GM18505 (cell line): ENCODE measurements around the gene ZNF443.
"Not testable (repeated sequence)": the region's sequence is repeated elsewhere in the genome, so short reads cannot be mapped to it uniquely, and the experiment has no call there.

ENCODE experiments used
- ATAC-seq: cut with Tn5 transposase; IDR thresholded peaks from one replicate; pipeline ENCODE4 v1.9.1; 2021; ENCODE audit not compliant: unreplicated experiment
- POLR2A ChIP-seq: IDR thresholded peaks from 4 replicates; pipeline ENCODE4 v1.6.1; 2011; ENCODE audit warnings: borderline replicate concordance; ENCODE audit not compliant: insufficient read depth, insufficient read length; ENCODE audit errors: extremely low read depth

ZNF443 gene

DNA sequence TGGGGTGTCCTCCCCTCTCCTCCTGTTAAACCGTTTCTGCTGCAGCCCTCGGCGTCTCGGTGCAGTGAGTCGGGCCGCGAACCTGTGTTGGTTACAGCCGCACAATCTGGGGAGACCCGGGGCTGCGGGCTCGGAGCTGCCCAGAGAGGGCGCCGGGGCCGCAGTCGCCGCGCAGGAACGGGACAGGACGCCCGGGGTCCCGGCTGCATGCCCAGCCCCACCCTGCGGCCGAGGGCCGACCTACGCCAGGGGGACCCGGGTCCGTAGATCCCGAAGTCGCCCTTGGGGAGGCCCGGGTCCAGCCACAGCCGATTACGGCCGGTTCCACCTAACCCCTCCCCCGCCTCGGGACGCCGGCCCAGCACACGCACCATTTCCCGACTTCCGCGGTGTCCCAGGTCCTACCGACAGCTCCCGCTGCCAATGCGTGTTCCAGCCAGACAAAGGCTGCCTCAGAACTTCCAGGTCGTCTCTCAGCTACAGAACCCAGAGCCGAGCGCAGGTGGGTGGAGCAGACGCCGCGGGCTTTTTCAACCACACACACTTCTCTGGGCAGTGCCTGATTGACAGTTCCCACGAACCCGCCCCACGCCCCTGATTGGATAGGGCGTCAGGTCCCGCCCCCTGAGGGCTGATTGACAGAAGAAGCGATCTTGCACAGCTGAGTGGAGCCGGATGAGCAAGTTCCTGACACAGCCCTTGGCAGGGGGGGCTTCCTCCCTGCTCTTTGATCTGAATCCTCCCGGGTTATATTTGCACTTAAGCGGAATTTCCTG is at the start of gene ZNF443:
Gene ZNF443 (minus strand): TSS at position 481 of the 776 bp plus-strand sequence. CDS start 107 bp downstream, at position 374.
- TF ChIP-seq POLR2A: peak; percentile 46
- ATAC-seq: peak; percentile 91

DNA sequence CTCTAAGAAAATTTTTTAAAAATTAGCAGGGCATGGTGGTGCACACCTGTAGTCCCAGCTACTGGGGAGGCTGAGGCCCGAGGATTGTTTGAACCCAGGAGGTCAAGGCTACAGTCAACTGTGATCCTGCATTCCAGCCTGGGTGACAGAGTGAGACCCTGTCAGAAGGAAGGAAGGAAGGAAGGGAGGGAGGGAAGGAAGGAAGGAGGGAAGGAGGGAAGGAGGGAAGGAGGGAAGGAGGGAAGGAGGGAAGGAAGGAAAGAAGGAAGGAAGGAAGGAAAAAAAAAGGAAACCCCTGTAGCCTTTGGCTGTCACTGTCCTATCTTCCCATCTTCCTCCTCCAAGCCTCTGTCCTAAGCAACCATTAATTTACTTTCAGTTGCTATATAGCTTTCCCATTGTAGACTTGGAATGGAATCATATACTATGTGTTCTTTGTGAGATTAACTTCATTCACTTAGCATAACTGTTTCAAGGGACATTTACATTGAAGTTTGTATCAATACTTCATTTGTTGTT is 45.5 kb upstream of the ZNF443 start:
- ATAC-seq: not testable (repeated sequence)

DNA sequence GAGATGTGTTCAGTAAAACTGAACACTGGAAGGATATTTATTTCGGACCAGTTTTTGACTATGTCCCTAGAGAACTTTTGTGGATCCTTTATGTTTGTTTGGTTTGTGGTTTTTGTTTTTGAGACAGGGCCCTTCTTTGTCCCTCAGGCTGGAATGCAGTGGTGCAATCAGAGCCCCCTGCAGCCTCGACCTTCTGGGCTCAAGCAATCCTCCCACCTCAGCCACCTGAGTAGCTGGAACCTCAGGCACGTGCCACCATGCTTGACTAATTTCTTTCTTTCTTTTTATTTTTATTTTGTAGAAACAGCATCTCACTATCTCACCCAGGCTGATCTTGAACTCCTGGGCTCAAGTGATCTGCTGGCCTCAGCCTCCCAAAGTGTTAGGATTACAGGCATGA is 44.8 kb upstream of the ZNF443 start:
- no peak for ATAC-seq
- no peak for TF ChIP-seq POLR2A

DNA sequence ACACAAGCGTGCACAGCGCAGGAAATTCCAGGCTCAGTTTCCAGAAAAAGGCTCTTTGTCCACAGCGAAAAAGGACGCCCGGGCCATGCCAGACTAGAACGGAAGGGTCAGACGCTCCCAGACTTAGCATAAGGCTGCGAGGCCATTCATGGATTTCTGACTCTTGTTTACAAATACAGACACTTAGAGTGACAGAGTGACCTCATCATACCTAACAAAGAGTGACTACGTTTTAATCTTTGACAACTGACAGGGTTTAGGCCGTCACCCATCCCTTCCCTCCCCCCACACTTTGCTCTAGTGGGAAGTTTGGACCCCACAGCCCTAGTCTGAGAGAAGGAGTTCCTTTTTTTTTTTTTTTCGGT is 44.2 kb upstream of the ZNF443 start:
- no peak for TF ChIP-seq POLR2A
- ATAC-seq: peak; percentile 14

DNA sequence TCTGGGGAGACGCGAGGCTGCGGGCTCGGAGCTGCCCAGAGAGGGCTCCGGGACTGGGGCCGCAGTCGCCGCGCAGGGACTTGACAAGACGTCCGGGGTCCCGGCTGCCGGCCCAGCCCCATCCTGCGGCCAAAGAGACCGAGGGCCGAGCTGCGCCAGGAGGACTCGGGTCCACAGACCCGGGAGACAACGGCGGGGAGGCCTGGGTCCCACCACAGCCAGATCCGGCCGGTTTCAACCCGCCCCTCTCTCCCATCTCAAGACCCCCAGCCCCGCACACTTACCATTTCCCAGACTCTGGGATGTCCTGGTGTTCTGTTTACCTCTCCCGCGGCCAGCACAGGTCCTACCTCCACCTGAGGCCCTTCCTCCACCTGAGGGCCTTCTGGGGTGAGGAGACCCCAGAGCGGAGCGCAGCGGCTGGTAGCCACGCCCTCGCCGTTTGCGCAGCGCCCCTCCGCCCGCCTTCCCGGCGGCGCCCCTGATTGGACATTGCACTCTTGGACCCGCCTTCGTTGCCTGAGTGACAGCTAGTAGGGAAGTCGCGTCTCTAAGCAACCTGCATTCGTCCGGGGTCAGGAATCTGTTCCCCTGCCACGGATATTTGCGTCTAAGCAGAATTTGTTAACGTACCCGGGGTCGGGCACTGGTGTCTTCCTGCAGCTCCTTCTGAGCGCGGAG is 43.7 kb upstream of the ZNF443 start, which contains the start of gene ZNF709:
Gene ZNF709 (minus strand): TSS at position 446 of the 681 bp plus-strand sequence. CDS start 159 bp downstream, at position 287.
- ATAC-seq: peak; percentile 80

DNA sequence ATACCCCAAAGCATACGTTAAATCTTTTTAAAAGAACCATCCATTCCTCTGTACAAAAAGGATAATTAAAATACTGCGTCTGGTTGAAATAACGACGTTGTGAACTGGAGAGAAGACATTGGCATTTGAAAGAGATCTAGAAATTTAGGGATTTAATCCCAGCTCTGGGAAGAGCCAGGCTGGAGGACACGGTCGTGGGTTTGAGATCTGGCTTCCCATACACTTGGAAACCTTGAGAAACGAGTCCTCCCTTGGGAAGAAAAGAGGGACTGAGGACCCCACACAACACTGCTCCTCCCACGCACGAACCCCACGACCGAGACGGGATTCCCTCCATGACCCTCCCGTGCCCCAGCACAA is 43.2 kb upstream of the ZNF443 start:
- TF ChIP-seq POLR2A: no peak
- ATAC-seq: no peak

More for the DNA sequence above, 43.7 kb upstream of the ZNF443 start, which contains the start of gene ZNF709:
- peak; percentile 81 for TF ChIP-seq POLR2A

DNA sequence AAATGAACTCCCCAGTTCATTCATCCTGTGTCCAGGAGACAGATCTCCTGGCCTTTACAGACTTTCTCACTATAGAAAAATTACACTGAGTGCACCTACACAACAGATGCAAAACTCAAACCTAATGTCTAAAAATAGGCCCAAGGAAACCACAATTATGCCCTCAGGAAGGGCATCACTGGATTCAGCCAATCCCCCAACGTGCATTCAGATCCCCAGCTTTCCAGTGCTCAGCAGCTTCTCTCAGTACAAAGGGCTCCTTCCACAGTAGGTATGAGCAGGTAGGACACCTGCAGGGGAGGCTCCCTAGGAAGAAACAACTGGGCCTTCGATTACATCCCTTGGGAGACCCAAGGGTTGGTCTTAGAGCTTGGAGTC is 41.7 kb upstream of the ZNF443 start:
- no peak for TF ChIP-seq POLR2A
- no peak for ATAC-seq

DNA sequence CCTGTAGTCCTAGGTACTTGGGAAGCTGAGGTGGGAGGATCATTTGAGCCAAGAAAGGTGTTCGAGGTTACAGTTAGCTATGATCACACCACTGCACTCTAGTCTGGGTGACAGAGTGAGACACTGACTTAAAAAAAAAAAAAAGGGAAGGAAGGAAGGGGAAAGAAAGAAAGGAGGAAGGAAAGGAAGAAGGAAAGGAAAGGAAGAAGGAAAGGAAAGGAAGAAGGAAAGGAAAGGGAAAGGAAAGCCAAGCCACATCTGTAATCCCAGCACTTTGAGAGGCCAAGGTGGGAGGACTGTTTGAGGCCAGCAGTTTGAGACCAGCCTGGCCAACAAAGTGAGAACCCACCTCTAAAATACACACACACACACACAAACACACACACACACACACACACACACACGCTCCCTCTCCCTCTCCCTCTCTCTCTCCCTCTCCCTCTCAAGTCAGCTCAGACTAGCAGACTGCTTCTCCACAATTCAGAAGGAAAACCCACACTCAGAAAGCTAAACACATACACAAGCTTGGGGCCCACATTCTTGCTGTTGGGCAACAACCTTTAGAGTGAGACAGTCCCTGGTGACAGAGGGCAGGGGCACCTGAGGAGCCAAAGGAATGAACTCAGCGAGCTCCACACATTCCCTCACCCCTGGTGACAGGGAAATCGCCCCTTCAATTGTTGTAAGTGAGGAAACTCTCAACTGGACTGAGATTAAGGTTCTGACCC is 41.1 kb upstream of the ZNF443 start:
- ATAC-seq: no peak
- no peak for TF ChIP-seq POLR2A

DNA sequence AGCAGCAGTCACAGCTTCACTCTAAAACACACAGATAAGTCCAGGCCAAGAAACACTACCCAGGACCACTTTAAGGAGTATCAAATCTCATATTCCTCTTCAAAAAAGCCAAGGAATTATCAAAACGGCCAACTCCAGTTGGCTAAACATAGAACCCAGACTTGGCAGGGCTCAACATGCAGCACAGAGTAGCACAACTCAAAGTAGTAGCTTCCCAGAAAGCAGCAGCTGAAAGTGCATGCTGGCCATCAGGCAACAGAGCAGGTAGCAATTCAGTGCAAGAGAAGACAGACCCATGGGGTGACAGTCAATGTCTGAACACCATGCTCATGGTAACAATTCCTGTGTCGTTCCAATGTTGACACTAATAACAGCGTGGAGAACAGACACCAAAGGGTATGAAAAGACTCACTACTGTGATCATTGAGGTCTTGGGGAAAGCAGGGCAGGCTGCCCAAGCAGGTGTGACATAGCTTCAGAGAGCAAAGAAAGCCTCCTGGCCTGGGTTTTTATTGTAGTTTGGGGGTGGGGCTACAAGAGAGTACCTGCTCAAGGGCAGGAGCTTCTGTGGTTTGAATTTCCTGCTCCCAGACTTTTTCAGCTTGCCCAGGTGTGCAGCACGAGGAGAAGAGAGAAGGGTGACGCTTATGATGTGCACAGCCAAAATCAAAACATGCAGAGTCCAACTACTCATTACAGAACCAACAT is 37.6 kb upstream of the ZNF443 start:
- TF ChIP-seq POLR2A: no peak
- ATAC-seq: no peak

DNA sequence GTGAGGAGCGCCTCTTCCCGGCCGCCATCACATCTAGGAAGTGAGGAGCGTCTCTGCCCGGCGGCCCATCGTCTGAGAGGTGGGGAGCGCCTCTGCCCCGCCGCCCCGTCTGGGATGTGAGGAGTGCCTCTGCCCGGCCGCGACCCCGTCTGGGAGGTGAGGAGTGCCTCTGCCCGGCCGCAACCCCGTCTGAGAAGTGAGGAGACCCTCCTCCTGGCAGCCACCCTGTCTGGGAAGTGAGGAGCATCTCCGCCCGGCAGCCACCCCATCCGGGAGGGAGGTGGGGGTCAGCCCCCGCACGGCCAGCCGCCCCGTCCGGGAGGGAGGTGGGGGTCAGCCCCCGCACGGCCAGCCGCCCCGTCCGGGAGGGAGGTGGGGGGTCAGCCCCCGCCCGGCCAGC is 26.8 kb upstream of the ZNF443 start:
- ATAC-seq: not testable (repeated sequence)

DNA sequence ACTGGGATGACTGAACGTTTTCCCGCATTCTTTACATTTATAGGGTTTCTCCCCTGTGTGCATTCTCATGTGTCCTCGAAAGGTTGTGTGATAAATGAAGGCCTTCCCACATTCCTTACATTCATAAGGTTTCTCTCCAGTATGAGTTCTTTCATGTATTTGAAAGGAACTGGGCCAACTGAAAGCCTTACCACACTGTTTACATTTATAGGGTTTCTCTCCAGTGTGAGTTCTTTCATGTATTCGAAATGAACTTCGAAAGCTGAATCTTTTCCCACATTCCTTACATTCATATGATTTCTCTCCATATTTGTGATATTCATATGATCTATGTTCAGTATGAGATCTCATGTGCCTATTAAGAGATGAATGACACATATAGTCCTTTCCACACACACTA is 24.4 kb upstream of the ZNF443 start:
- TF ChIP-seq POLR2A: no peak
- ATAC-seq: no peak

DNA sequence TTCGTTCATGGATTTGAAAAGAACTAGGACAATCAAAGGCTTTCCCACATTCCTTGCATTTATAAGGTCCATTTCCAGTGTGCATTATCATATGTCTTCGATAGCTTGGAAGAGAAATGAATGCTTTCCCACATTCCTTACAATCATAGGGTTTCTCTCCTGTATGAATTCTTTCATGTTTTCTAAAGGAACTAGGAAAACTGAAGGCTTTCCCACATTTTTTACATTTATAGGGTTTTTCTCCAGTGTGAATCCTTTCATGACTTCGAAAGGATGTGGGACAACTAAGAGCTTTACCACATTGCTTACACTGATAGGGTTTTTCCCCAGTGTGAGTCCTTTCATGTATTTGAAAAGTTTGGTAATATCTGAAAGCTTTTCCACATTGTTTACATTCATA is 23.9 kb upstream of the ZNF443 start:
- no peak for ATAC-seq
- no peak for TF ChIP-seq POLR2A

DNA sequence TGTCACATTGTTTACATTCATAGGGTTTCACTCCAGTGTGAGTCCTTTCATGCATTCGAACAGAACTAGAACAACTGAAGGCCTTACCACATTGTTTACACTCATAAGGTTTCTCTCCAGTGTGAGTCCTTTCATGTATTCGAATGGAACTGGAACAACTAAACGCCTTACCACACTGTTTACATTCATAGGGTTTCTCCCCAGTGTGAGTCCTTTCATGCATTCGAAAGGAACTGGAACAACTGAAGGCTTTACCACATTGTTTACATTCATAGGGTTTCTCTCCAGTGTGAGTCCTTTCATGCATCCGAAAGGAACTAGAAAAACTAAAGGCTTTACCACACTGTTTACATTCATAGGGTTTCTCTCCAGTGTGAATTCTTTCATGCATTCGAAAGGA is 23.3 kb upstream of the ZNF443 start:
- not testable (repeated sequence) for ATAC-seq
